T-helper 17 cell (primary cell): ENCODE measurements around the gene ANKS1B. TPM values are rescaled to one million over a fixed set of nuclear protein-coding genes. Genes with fewer than 3 reads are reported as not detected.

Experiments used
- ATAC-seq: fragments of 150-1000 bp; cut with Tn5 transposase; 2 replicates; pipeline ENCODE4 v1.10.0; 2021; ENCODE audit warnings: mild to moderate bottlenecking, moderate library complexity
- DNase-seq, 3 donors: peaks; one replicate each; pipeline versions ENCODE4 v3.0.0 to v3.0.0-alpha.2; 2020 to 2021
- H3K9me3 ChIP-seq: one replicate; pipeline ENCODE4 v1.7.0; 2013; ENCODE audit warnings: low read length, mild to moderate bottlenecking; ENCODE audit not compliant: control insufficient read depth, poor library complexity, severe bottlenecking
- H3K27ac Mint-ChIP-seq: one replicate; pipeline ENCODE4 v1.8.0; 2022; ENCODE audit warnings: mild to moderate bottlenecking, moderate library complexity, mixed read lengths
- H3K27me3 Mint-ChIP-seq: one replicate; pipeline ENCODE4 v1.8.0; 2022; ENCODE audit warnings: mixed read lengths
- H3K36me3 Mint-ChIP-seq: one replicate; pipeline ENCODE4 v1.8.0; 2022; ENCODE audit warnings: low read depth, mixed read lengths
- H3K4me1 Mint-ChIP-seq: one replicate; pipeline ENCODE4 v1.8.0; 2022; ENCODE audit warnings: mild to moderate bottlenecking, mixed read lengths
- H3K4me3 Mint-ChIP-seq: one replicate; pipeline ENCODE4 v1.8.0; 2022; ENCODE audit warnings: mild to moderate bottlenecking, moderate library complexity, mixed read lengths
- total RNA-seq, 4 donors: library from RNA in 2 of 4; stranded (reverse) in 2 of 4; gene quantifications; one replicate each; pipeline ENCODE4 v1.2.3 and lab custom pipeline; 2022 to 2026

ANKS1B gene
- total RNA-seq, 2 donors from 2014 or later = 0.35 to 1.2 TPM

DNA sequence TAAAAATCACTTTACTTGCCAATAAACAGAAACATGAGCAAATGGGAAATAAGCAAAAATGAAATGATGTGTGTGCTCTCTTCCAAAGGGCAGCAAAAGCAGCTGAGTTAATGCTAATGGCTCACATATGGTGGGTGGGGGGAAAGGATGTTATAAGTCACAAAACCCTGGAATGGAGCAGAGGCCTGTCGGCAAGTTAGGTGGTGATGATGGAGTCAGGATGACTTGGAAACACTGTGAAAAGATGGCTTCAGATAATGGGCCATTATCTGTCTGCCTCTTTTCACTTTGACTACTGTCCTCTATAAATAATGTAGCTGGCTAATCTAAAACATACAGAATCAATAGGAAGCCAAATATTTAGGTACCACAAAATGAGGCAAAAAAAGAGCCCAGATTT lies 1111.0 kb downstream of the ANKS1B start:
- Mint-ChIP-seq H3K4me1 (peaks cover 6% of the 10 kb centered on the region), H3K36me3 (no peaks in the 10 kb centered on the region), H3K27ac (no peak overlapping the region), H3K27me3 (peaks cover 15% of the 10 kb centered on the region), H3K4me3 (no peak overlapping the region)
- H3K9me3 ChIP-seq = no peaks in the 10 kb centered on the region
- no peak for DNase-seq
- no peak for ATAC-seq

DNA sequence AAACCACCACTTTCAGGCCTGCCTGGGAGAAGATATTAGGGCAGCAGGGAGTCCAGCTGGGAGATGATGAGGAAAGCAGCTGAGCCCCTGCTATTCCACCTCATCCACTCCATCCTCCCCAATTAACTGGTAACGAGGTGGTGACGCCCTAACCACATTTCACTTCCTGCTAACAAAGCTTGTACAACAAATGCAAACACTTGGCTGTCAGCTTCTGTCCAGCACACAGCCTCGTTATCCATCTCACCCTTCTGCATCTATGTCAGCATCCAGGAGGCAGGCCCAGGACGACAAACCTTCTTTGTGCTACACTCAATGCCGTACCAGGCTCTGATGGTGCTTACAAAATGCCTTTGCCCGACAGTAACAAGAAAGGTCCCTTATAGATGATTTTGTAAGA lies 1114.2 kb downstream of the ANKS1B start:
- DNase-seq (no peak), ATAC-seq (no peak)
- Mint-ChIP-seq H3K27ac (no peak overlapping the region), H3K27me3 (peaks cover 8% of the 10 kb centered on the region), H3K4me1 (peaks cover 6% of the 10 kb centered on the region), H3K36me3 (no peaks in the 10 kb centered on the region), H3K4me3 (no peak overlapping the region)
- H3K9me3 ChIP-seq = no peaks in the 10 kb centered on the region

GRCh38 chr12:98869886-98870503 lies 1114.7 kb downstream of the ANKS1B start:
- Mint-ChIP-seq H3K36me3 (no peaks in the 10 kb centered on the region), H3K4me3 (no peak overlapping the region), H3K27me3 (peaks cover 8% of the 10 kb centered on the region), H3K4me1 (peaks cover 6% of the 10 kb centered on the region), H3K27ac (no peak overlapping the region)
- DNase-seq (no peak), ATAC-seq (no peak)
- H3K9me3 ChIP-seq = no peaks in the 10 kb centered on the region

- no peak for DNase-seq
- H3K27ac Mint-ChIP-seq = no peak overlapping the region
- no peaks in the 10 kb centered on the region for H3K36me3 Mint-ChIP-seq
- no peak overlapping the region for H3K4me3 Mint-ChIP-seq
- no peaks in the 10 kb centered on the region for H3K9me3 ChIP-seq
- H3K27me3 Mint-ChIP-seq = peaks cover 8% of the 10 kb centered on the region
- ATAC-seq = no peak
- H3K4me1 Mint-ChIP-seq = peaks cover 6% of the 10 kb centered on the region
These were observed 1116.2 kb downstream of the ANKS1B start for GRCh38 chr12:98868538-98868937.

GRCh38 chr12:98868076-98868475 lies 1116.7 kb downstream of the ANKS1B start:
- Mint-ChIP-seq H3K36me3 (no peaks in the 10 kb centered on the region), H3K4me1 (peaks cover 6% of the 10 kb centered on the region), H3K4me3 (no peak overlapping the region), H3K27me3 (peaks cover 8% of the 10 kb centered on the region), H3K27ac (no peak overlapping the region)
- ATAC-seq (no peak), DNase-seq (no peak)
- H3K9me3 ChIP-seq = no peaks in the 10 kb centered on the region

- H3K4me1 Mint-ChIP-seq = no peaks in the 10 kb centered on the region
- DNase-seq (no peak), ATAC-seq (no peak)
- peaks cover 14% of the 10 kb centered on the region for H3K27me3 Mint-ChIP-seq
- H3K36me3 Mint-ChIP-seq = no peaks in the 10 kb centered on the region
- H3K9me3 ChIP-seq = no peaks in the 10 kb centered on the region
- no peak overlapping the region for H3K4me3 Mint-ChIP-seq
- H3K27ac Mint-ChIP-seq = no peak overlapping the region
These were observed 1120.4 kb downstream of the ANKS1B start for GRCh38 chr12:98864363-98864762.

- Mint-ChIP-seq H3K36me3 (no peaks in the 10 kb centered on the region), H3K27ac (no peak overlapping the region), H3K27me3 (peaks cover 25% of the 10 kb centered on the region), H3K4me1 (no peaks in the 10 kb centered on the region), H3K4me3 (no peak overlapping the region)
- DNase-seq (no peak), ATAC-seq (no peak)
- no peaks in the 10 kb centered on the region for H3K9me3 ChIP-seq
These were observed 1121.6 kb downstream of the ANKS1B start for GRCh38 chr12:98863167-98863566.

GRCh38 chr12:98861251-98861650 lies 1123.5 kb downstream of the ANKS1B start:
- Mint-ChIP-seq H3K27me3 (peaks cover 40% of the 10 kb centered on the region), H3K27ac (no peak overlapping the region), H3K4me1 (no peaks in the 10 kb centered on the region), H3K4me3 (no peak overlapping the region), H3K36me3 (no peaks in the 10 kb centered on the region)
- ATAC-seq (no peak), DNase-seq (no peak)
- H3K9me3 ChIP-seq = no peaks in the 10 kb centered on the region

DNA sequence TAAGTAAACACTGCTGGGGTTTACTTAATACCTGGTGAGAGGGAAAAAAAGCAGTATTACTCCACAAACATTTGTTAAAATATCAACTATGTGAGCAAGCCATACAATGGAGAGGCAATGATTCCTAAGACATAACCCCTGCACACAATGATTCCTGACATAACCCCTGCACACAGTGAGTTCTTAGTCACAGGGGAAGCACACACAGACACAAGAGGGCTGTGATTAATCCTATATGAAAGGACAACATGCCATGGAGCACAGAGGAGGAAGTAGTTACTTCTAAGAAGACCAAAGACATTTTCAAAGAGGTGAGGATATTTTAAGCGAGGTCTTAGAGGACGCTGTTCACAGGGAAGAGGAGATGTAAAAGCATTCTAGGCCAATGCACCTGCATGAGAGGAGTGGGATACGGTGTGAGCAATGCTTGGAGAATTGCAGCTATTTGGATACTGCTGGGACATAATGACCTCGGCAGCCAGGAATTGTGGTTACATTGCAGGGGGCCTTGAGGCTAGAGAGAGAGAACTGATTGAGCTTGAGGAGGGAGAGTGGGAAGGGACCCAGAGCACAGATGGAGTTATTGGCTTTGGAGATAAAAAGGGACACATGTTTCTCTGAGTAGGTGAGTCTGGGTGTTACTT lies 1127.7 kb downstream of the ANKS1B start:
- ATAC-seq = no peak
- no peak overlapping the region for H3K4me3 Mint-ChIP-seq
- no peaks in the 10 kb centered on the region for H3K36me3 Mint-ChIP-seq

GRCh38 chr12:98852181-98852580 lies 1132.6 kb downstream of the ANKS1B start:
- H3K4me1 Mint-ChIP-seq = no peaks in the 10 kb centered on the region

More for the DNA sequence above, 1127.7 kb downstream of the ANKS1B start:
- no peak overlapping the region for H3K27ac Mint-ChIP-seq
- no peaks in the 10 kb centered on the region for H3K4me1 Mint-ChIP-seq
- peaks cover 66% of the 10 kb centered on the region for H3K27me3 Mint-ChIP-seq
- H3K9me3 ChIP-seq = no peaks in the 10 kb centered on the region
- no peak for DNase-seq

GRCh38 chr12:98847242-98847641 lies 1137.5 kb downstream of the ANKS1B start:
- H3K27ac Mint-ChIP-seq = no peak overlapping the region
- DNase-seq (no peak), ATAC-seq (no peak)
- no peaks in the 10 kb centered on the region for H3K9me3 ChIP-seq
- no peaks in the 10 kb centered on the region for H3K4me1 Mint-ChIP-seq
- H3K27me3 Mint-ChIP-seq = peaks cover 36% of the 10 kb centered on the region
- H3K4me3 Mint-ChIP-seq = no peak overlapping the region
- H3K36me3 Mint-ChIP-seq = no peaks in the 10 kb centered on the region

More at GRCh38 chr12:98852181-98852580, 1132.6 kb downstream of the ANKS1B start:
- no peaks in the 10 kb centered on the region for H3K9me3 ChIP-seq
- Mint-ChIP-seq H3K27me3 (peaks cover 46% of the 10 kb centered on the region), H3K27ac (no peak overlapping the region), H3K4me3 (no peak overlapping the region), H3K36me3 (no peaks in the 10 kb centered on the region)
- ATAC-seq (no peak), DNase-seq (no peak)

DNA sequence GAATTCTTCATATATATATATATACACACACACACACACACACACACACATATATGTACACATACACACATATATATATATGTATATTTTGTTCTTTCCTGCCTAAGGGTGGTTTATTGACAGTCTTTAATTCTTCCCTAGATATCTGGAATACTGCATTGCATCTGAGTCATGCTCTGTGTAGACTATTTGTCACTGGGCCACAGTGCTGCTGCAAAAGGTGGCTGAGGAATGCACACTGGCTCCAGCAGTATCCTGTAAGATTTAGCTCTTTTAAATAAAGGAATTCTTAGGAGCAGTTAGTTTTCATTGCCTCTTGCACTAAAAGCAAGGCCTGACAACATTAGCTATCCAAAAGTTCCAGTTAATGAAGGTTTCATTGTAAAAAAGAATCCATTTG lies 1138.8 kb downstream of the ANKS1B start:
- Mint-ChIP-seq H3K4me1 (no peaks in the 10 kb centered on the region), H3K4me3 (no peak overlapping the region), H3K27me3 (peaks cover 36% of the 10 kb centered on the region), H3K36me3 (no peaks in the 10 kb centered on the region), H3K27ac (no peak overlapping the region)
- ATAC-seq (no peak), DNase-seq (no peak)
- H3K9me3 ChIP-seq = no peaks in the 10 kb centered on the region

DNA sequence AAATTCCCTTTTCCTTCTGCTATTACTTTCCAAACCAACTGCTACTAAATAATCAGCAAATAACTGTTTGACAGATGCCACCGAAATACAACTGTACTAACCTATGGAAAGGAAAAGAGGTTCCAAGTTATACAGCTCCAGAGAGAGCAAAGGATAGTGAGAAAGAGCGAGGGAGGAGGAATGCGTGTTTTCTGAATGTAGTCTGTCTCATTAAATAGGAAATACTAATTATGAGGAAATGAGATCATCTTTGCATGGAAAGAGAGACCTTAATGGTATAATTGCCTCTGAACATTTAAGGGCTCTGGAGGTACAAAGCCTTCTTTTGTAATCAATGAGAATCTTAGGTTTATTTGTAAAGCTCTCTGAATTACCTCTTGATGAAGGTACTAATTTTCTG lies 1144.4 kb downstream of the ANKS1B start:
- H3K27ac Mint-ChIP-seq = no peak overlapping the region
- H3K4me3 Mint-ChIP-seq = no peak overlapping the region
- H3K4me1 Mint-ChIP-seq = no peaks in the 10 kb centered on the region
- peaks cover 67% of the 10 kb centered on the region for H3K27me3 Mint-ChIP-seq
- no peak for DNase-seq
- ATAC-seq = no peak
- H3K9me3 ChIP-seq = no peaks in the 10 kb centered on the region
- H3K36me3 Mint-ChIP-seq = peaks cover 2% of the 10 kb centered on the region

- no peak for ATAC-seq
- H3K4me1 Mint-ChIP-seq = no peaks in the 10 kb centered on the region
- H3K27ac Mint-ChIP-seq = no peak overlapping the region
- DNase-seq = no peak
- peaks cover 80% of the 10 kb centered on the region for H3K27me3 Mint-ChIP-seq
- no peaks in the 10 kb centered on the region for H3K9me3 ChIP-seq
- no peak overlapping the region for H3K4me3 Mint-ChIP-seq
- peaks cover 2% of the 10 kb centered on the region for H3K36me3 Mint-ChIP-seq
These were observed 1146.5 kb downstream of the ANKS1B start for GRCh38 chr12:98838231-98838647.
